Neural progenitor cell (in vitro differentiated cells): Measurements from ENCODE around the gene ENPP4. TPM values are rescaled to one million over a fixed set of nuclear protein-coding genes. Genes with fewer than 3 reads are reported as not detected.

Experiments
- DNase-seq: peaks from one replicate; pipeline ENCODE4 v3.0.0-alpha.2; 2016; ENCODE audit warnings: low spot score
- H2AFZ ChIP-seq: fragments of 200-600 bp; sonication (generic); replicated peaks from 2 replicates; pipeline ENCODE4 v1.6.1; 2016; ENCODE audit warnings: antibody characterized with exemption
- H3F3A ChIP-seq: fragments of 200-600 bp; sonication (generic); 2 replicates; pipeline ENCODE4 v1.6.1; 2016; ENCODE audit warnings: antibody characterized with exemption, low read depth
- H3K27ac ChIP-seq: fragments of 200-600 bp; sonication (generic); 2 replicates; pipeline ENCODE4 v1.5.1; 2016; ENCODE audit warnings: mild to moderate bottlenecking
- H3K27me3 ChIP-seq: fragments of 200-600 bp; sonication (generic); 2 replicates; pipeline ENCODE4 v1.6.1; 2016; ENCODE audit warnings: mild to moderate bottlenecking, moderate library complexity
- H3K36me3 ChIP-seq: fragments of 200-600 bp; sonication (generic); 2 replicates; pipeline ENCODE4 v1.5.1; 2016
- H3K4me1 ChIP-seq: fragments of 200-600 bp; sonication (generic); 2 replicates; pipeline ENCODE4 v1.6.1; 2016; ENCODE audit warnings: mixed run types
- H3K4me2 ChIP-seq: fragments of 200-600 bp; sonication (generic); 2 replicates; pipeline ENCODE4 v1.6.1; 2016
- H3K4me3 ChIP-seq: fragments of 200-600 bp; sonication (generic); 2 replicates; pipeline ENCODE4 v1.5.1; 2016
- H3K79me2 ChIP-seq: fragments of 200-600 bp; sonication (generic); 2 replicates; pipeline ENCODE4 v1.6.1; 2016; ENCODE audit warnings: low read depth
- H3K9ac ChIP-seq: fragments of 200-600 bp; sonication (generic); 2 replicates; pipeline ENCODE4 v1.6.1; 2016
- H3K9me3 ChIP-seq: fragments of 200-600 bp; sonication (generic); 2 replicates; pipeline ENCODE4 v1.5.1; 2016; ENCODE audit warnings: low read depth
- H4K20me1 ChIP-seq: fragments of 200-600 bp; sonication (generic); 2 replicates; pipeline ENCODE4 v1.6.1; 2016; ENCODE audit warnings: low read depth
- H3K27ac Mint-ChIP-seq: 3 replicates; pipeline ENCODE4 v1.8.0; 2021; ENCODE audit warnings: mixed read lengths
- H3K27me3 Mint-ChIP-seq: 2 replicates; pipeline ENCODE4 v1.8.0; 2022; ENCODE audit warnings: low read depth, mild to moderate bottlenecking, inconsistent platforms, moderate library complexity, mixed read lengths; ENCODE audit not compliant: insufficient read depth
- H3K36me3 Mint-ChIP-seq: 3 replicates; pipeline ENCODE4 v1.8.0; 2021; ENCODE audit warnings: mixed read lengths
- H3K4me1 Mint-ChIP-seq: 3 replicates; pipeline ENCODE4 v1.8.0; 2021; ENCODE audit warnings: mixed read lengths
- H3K4me3 Mint-ChIP-seq: 3 replicates; pipeline ENCODE4 v1.8.0; 2021; ENCODE audit warnings: mild to moderate bottlenecking, moderate library complexity, mixed read lengths
- H3K9me3 Mint-ChIP-seq: 3 replicates; pipeline ENCODE4 v1.8.0; 2020; ENCODE audit warnings: mixed read lengths
- CTCF ChIP-seq: fragments of 200-600 bp; sonication (generic); IDR thresholded peaks from 2 replicates; pipeline ENCODE4 v1.5.1; 2017; ENCODE audit warnings: antibody characterized with exemption, mild to moderate bottlenecking
- EZH2 ChIP-seq: fragments of 200-600 bp; sonication (generic); IDR thresholded peaks from 2 replicates; pipeline ENCODE4 v1.6.1; 2017; ENCODE audit warnings: antibody characterized with exemption, mild to moderate bottlenecking, moderate library complexity
- EZH2phosphoT487 ChIP-seq: fragments of 200-600 bp; sonication (generic); IDR thresholded peaks from 2 replicates; pipeline ENCODE4 v1.6.1; 2017; ENCODE audit warnings: antibody characterized with exemption
- total RNA-seq: library from RNA; depleted of rRNA; stranded (reverse); fragments of >200 nt; gene quantifications from 2 replicates; pipeline ENCODE4 v1.2.3, GENCODE V29; 2015; ENCODE audit warnings: low replicate concordance

ENPP4 gene
- total RNA-seq, 1 donor from 2014 or later: 22.9 TPM

DNA sequence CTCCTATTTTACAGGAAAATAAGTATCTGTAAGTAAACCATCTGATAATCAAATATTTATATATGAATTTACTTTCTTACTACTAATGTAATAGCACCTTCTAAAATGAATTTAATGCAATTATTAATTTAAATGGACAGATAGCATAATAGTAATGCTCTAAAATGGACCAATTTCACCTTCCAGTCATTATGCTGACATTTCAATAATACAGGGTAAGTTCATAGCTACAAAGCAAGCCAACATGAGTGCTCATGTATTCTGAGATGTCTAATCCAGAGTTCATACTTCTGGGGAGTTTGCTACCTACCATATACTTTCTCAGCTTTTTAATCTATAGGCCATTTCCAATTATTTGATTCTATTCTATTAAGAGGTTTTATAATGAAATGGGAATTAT, 29.4 kb downstream of the ENPP4 start:
- H3K4me1 ChIP-seq: no peaks in the 10 kb centered on the region
- no peak overlapping the region for H2AFZ ChIP-seq
- no peaks in the 10 kb centered on the region for H3K9me3 ChIP-seq
- H3K27ac Mint-ChIP-seq: no peak overlapping the region
- no peak overlapping the region for H3K4me3 ChIP-seq
- H3K79me2 ChIP-seq: no peaks in the 10 kb centered on the region
- H3K4me2 ChIP-seq: no peak overlapping the region
- H4K20me1 ChIP-seq: no peaks in the 10 kb centered on the region
- H3K4me3 Mint-ChIP-seq: no peak overlapping the region
- no peak overlapping the region for H3K9ac ChIP-seq
- no peaks in the 10 kb centered on the region for H3K4me1 Mint-ChIP-seq
- no peak for DNase-seq
- TF ChIP-seq CTCF (no peak), EZH2phosphoT487 (no peak), EZH2 (no peak)
- H3K36me3 ChIP-seq: peaks cover 3% of the 10 kb centered on the region
- H3K36me3 Mint-ChIP-seq: no peaks in the 10 kb centered on the region
- H3K9me3 Mint-ChIP-seq: no peaks in the 10 kb centered on the region
- H3K27ac ChIP-seq: no peak overlapping the region
- H3K27me3 ChIP-seq: no peaks in the 10 kb centered on the region
- no peaks in the 10 kb centered on the region for H3F3A ChIP-seq
- no peaks in the 10 kb centered on the region for H3K27me3 Mint-ChIP-seq

DNA sequence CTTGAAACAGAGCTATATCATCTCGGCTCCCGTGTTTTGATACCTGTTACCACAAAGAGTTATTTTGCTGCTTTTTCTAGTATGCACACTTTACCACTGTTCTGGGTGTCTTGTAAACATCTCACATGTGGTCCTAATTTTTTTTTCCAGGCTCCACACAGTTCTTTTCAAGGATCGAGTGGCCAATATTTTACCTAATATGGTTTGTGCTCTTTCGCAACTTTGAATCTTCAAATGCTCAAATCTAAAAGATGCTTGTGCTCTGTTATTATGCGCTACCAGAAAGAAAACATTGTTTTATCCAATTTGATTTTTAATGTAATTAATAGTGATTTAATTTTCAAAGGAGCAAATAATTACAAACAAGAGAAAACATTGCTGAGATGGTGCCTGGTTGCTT, 30.3 kb downstream of the ENPP4 start:
- Mint-ChIP-seq H3K4me1 (no peaks in the 10 kb centered on the region), H3K36me3 (no peaks in the 10 kb centered on the region), H3K27ac (no peak overlapping the region), H3K4me3 (no peak overlapping the region), H3K9me3 (no peaks in the 10 kb centered on the region), H3K27me3 (no peaks in the 10 kb centered on the region)
- Histone ChIP-seq H3K4me1 (no peaks in the 10 kb centered on the region), H3K79me2 (no peaks in the 10 kb centered on the region), H3K27ac (no peak overlapping the region), H3K4me2 (no peak overlapping the region), H2AFZ (no peak overlapping the region), H4K20me1 (no peaks in the 10 kb centered on the region), H3K9me3 (no peaks in the 10 kb centered on the region), H3K9ac (no peak overlapping the region), H3K27me3 (no peaks in the 10 kb centered on the region), H3K4me3 (no peak overlapping the region), H3F3A (no peaks in the 10 kb centered on the region), H3K36me3 (peaks cover 3% of the 10 kb centered on the region)
- TF ChIP-seq EZH2phosphoT487 (no peak), CTCF (no peak), EZH2 (no peak)
- no peak for DNase-seq

GRCh38 chr6:46170357-46171289, 40.8 kb downstream of the ENPP4 start, which contains the start of gene ENPP5:
TSS of gene ENPP5 (minus strand) at chr6:46170980. CDS start at chr6:46168262, 2,718 bp downstream.
- Mint-ChIP-seq H3K9me3 (no peaks in the 10 kb centered on the region), H3K4me1 (peaks cover 3% of the 10 kb centered on the region), H3K4me3 (peak within 1 kb of the TSS; percentile 92), H3K27ac (no peak within 1 kb of the TSS), H3K36me3 (no peaks in the 10 kb centered on the region), H3K27me3 (no peaks in the 10 kb centered on the region)
- H3K27ac ChIP-seq: no peak within 1 kb of the TSS
- H3K9me3 ChIP-seq: no peaks in the 10 kb centered on the region
- H3K27me3 ChIP-seq: no peaks in the 10 kb centered on the region
- H3K4me1 ChIP-seq: peaks cover 3% of the 10 kb centered on the region
- no peak within 1 kb of the TSS for H3K9ac ChIP-seq
- TF ChIP-seq EZH2 (no peak), CTCF (no peak), EZH2phosphoT487 (no peak)
- peak within 1 kb of the TSS; percentile 95 for H3K4me3 ChIP-seq
- no peaks in the 10 kb centered on the region for H3K36me3 ChIP-seq
- H3F3A ChIP-seq: no peaks in the 10 kb centered on the region
- H2AFZ ChIP-seq: peak within 1 kb of the TSS; percentile 93
- H3K4me2 ChIP-seq: peak within 1 kb of the TSS; percentile 84
- DNase-seq: peak; percentile 93
- H4K20me1 ChIP-seq: no peaks in the 10 kb centered on the region
- H3K79me2 ChIP-seq: peaks cover 10% of the 10 kb centered on the region
